ENCODE results near the gene SEMA4B. TPM values are rescaled to one million over a fixed set of nuclear protein-coding genes. Genes with fewer than 3 reads are reported as not detected.
"Not testable (repeated sequence)": the region's sequence is repeated elsewhere in the genome, so short reads cannot be mapped to it uniquely, and the experiment has no call there.

Gene SEMA4B
- total RNA-seq, 2 donors from 2014 or later: 26.9 to 38.4 TPM

GRCh38 chr15:90184119-90184785 is 16.9 kb upstream of the SEMA4B start:
- H3K9me3 ChIP-seq: no peaks in the 10 kb centered on the region
- no peaks in the 10 kb centered on the region for H3K27me3 ChIP-seq (replicated peaks; ENCODE audit: insufficient read depth)
- H3K4me3 ChIP-seq: peak overlapping the region; percentile 87
- H3K27ac ChIP-seq: peak overlapping the region; percentile 87 to 88
- H3K4me1 ChIP-seq (ENCODE audit: control insufficient read depth in 1 of 2, low read depth in 2 of 2): peaks cover 0 to 20% of the 10 kb centered on the region in 2 donors
- H3K36me3 ChIP-seq: no peaks in the 10 kb centered on the region
- DNase-seq (ENCODE audit: low spot score) (peak; percentile 68), ATAC-seq (ENCODE audit: insufficient number of reproducible peaks, low FRiP score, low read depth) (peak; percentile 81)
- TF ChIP-seq, protein P1, sequence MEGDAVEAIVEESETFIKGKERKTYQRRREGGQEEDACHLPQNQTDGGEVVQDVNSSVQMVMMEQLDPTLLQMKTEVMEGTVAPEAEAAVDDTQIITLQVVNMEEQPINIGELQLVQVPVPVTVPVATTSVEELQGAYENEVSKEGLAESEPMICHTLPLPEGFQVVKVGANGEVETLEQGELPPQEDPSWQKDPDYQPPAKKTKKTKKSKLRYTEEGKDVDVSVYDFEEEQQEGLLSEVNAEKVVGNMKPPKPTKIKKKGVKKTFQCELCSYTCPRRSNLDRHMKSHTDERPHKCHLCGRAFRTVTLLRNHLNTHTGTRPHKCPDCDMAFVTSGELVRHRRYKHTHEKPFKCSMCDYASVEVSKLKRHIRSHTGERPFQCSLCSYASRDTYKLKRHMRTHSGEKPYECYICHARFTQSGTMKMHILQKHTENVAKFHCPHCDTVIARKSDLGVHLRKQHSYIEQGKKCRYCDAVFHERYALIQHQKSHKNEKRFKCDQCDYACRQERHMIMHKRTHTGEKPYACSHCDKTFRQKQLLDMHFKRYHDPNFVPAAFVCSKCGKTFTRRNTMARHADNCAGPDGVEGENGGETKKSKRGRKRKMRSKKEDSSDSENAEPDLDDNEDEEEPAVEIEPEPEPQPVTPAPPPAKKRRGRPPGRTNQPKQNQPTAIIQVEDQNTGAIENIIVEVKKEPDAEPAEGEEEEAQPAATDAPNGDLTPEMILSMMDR (IDR thresholded peaks at IDR 0.05): no peak

- peak; percentile 30 for ATAC-seq (ENCODE audit: insufficient number of reproducible peaks, low FRiP score, low read depth)
- TF ChIP-seq, protein P1 (IDR thresholded peaks at IDR 0.05): no peak
- Histone ChIP-seq H3K9me3 (no peaks in the 10 kb centered on the region), H3K4me1 (ENCODE audit: control insufficient read depth in 1 of 2, low read depth in 2 of 2) (peaks cover 0 to 20% of the 10 kb centered on the region in 2 donors), H3K36me3 (no peaks in the 10 kb centered on the region), H3K27ac (peak overlapping the region; percentile 87 to 88), H3K27me3 (replicated peaks; ENCODE audit: insufficient read depth) (no peaks in the 10 kb centered on the region), H3K4me3 (peak overlapping the region; percentile 87)
- DNase-seq (ENCODE audit: low spot score): no peak
Measured at GRCh38 chr15:90184786-90185704, 16.1 kb upstream of the SEMA4B start.

DNA sequence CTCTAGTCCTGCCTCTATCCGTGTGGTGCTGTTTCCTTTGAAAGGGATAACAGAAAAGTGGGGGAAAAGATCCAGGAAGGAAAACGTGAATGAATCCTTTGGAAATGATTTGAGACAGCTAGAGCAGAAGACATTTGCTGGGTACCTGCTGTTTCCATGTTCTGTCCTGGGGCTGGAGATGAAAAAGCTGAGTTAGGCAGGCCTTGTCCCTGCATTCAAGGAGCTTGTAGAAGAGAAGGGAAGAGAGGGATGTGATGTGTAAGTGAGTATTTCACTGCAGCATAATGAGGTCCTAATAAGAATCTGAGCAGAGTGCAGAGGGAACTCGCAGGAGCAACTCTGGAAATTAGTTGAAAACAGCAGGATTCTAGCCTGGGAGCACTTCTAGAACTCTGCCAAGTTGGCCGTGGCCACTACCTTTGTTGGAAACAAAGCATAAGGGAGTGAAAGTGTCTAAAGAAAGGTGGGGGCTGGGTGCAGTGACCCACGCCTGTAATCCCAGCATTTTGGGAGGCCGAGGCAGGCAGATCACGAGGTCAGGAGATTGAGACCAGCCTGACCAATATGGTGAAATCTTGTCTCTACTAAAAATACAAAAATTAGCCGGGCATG is 13.8 kb upstream of the SEMA4B start:
- TF ChIP-seq, protein P1 (IDR thresholded peaks at IDR 0.05): no peak
- no peaks in the 10 kb centered on the region for H3K36me3 ChIP-seq
- no peaks in the 10 kb centered on the region for H3K9me3 ChIP-seq
- no peak overlapping the region for H3K27ac ChIP-seq
- no peak overlapping the region for H3K4me3 ChIP-seq
- H3K4me1 ChIP-seq (ENCODE audit: control insufficient read depth in 1 of 2, low read depth in 2 of 2): peaks cover 8 to 34% of the 10 kb centered on the region in 2 donors
- DNase-seq (ENCODE audit: low spot score) (no peak), ATAC-seq (ENCODE audit: insufficient number of reproducible peaks, low FRiP score, low read depth) (no peak)
- H3K27me3 ChIP-seq (replicated peaks; ENCODE audit: insufficient read depth): no peaks in the 10 kb centered on the region

DNA sequence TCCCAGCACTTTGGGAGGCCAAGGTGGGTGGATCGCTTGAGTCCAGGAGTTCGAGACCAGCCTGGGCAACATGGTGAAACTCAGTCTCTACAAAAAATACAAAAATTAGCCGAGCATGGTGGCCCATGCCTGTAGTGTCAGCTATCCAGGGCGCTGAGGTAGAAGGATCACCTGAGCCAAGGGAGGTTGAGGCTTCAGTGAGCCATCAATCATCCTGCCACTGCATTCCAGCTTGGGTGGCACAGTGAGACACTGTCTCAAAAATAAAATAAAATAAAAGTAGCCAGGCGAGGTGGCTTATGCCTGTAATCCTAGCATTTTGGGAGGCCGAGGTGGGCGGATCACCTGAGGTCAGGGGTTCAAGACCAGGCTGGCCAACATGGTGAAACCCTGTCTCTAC is 13.1 kb upstream of the SEMA4B start:
- H3K4me3 ChIP-seq; H3K27ac ChIP-seq; H3K27me3 ChIP-seq (replicated peaks; ENCODE audit: insufficient read depth); H3K9me3 ChIP-seq; DNase-seq (ENCODE audit: low spot score); H3K36me3 ChIP-seq; ATAC-seq (ENCODE audit: insufficient number of reproducible peaks, low FRiP score, low read depth): not testable (repeated sequence)
- peaks cover 13 to 41% of the 10 kb centered on the region in 2 donors for H3K4me1 ChIP-seq (ENCODE audit: control insufficient read depth in 1 of 2, low read depth in 2 of 2)

DNA sequence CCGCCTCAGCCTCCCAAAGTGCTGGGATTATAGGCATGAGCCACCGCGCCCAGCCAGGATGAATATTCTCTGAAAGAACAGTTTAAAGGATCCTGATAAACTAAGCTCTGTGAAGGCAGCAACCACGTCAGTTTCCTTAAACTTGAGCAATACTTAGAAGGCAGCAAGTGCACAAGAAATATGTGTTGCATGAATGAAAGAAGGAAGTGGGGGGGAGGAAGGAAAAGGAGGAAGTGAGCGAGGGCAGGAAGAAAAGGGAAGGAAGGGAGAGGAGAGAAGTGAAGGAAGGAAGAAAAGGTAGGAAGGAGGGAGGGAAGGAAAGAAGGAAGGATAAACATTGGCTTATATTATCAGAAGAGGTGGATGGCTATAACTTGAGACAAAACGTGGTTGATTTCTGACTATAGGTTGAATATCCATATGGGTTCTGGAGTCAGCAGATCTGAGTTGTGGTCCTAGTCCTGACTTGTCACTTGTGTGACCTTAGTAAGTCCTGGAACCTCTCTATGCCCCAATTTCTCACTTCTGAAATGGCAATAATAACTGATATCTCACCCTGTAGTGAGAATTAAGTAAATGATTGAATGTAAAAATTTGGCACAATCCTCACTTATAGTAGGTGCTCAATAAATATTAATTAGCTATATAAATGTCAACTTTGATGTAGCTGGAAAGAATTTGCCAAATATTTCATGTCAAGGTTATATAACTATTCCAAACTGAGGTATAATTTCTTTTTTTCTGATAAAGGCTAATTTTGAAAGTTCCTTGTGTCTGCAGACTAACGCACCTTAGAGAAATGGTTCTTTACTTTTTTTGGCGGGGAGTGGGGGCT is 12.0 kb upstream of the SEMA4B start:
- TF ChIP-seq, protein P1 (IDR thresholded peaks at IDR 0.05): no peak
- no peak for ATAC-seq (ENCODE audit: insufficient number of reproducible peaks, low FRiP score, low read depth)
- no peaks in the 10 kb centered on the region for H3K27me3 ChIP-seq (replicated peaks; ENCODE audit: insufficient read depth)
- H3K27ac ChIP-seq: no peak overlapping the region
- peaks cover 17 to 48% of the 10 kb centered on the region in 2 donors for H3K4me1 ChIP-seq (ENCODE audit: control insufficient read depth in 1 of 2, low read depth in 2 of 2)
- H3K36me3 ChIP-seq: no peaks in the 10 kb centered on the region
- H3K4me3 ChIP-seq: no peak overlapping the region
- no peak for DNase-seq (ENCODE audit: low spot score)
- no peaks in the 10 kb centered on the region for H3K9me3 ChIP-seq

Data from thoracic aorta (tissue), 2 donors.